SJCRH30 (cell line): Measurements from ENCODE around the gene SKP1. TPM values are rescaled to one million over a fixed set of nuclear protein-coding genes. Genes with fewer than 3 reads are reported as not detected.

ENCODE experiments used
- DNase-seq, 2 experiments: peaks; one replicate each; pipeline ENCODE4 v3.0.0-alpha.2; 2015 to 2020
- H3K27ac ChIP-seq: fragments of 250-450 bp; sonication (Bioruptor Pico); 2 replicates; pipeline ENCODE4 v1.5.1; 2020; ENCODE audit warnings: mild to moderate bottlenecking, moderate library complexity
- H3K27me3 ChIP-seq: fragments of 250-450 bp; sonication (Bioruptor Pico); 2 replicates; pipeline ENCODE4 v1.5.1; 2020; ENCODE audit warnings: mild to moderate bottlenecking, moderate library complexity
- H3K36me3 ChIP-seq: fragments of 250-450 bp; sonication (Bioruptor Pico); 2 replicates; pipeline ENCODE4 v1.5.1; 2020; ENCODE audit warnings: mild to moderate bottlenecking, moderate library complexity
- H3K4me1 ChIP-seq: fragments of 250-450 bp; sonication (Bioruptor Pico); 2 replicates; pipeline ENCODE4 v1.5.1; 2020; ENCODE audit warnings: mild to moderate bottlenecking, moderate library complexity
- H3K4me3 ChIP-seq: fragments of 250-450 bp; sonication (Bioruptor Pico); 2 replicates; pipeline ENCODE4 v1.5.1; 2020; ENCODE audit warnings: mild to moderate bottlenecking, moderate library complexity
- H3K9me3 ChIP-seq: fragments of 250-450 bp; sonication (Bioruptor Pico); replicated peaks from 2 replicates; pipeline ENCODE4 v1.5.1; 2020; ENCODE audit warnings: mild to moderate bottlenecking, moderate library complexity
- total RNA-seq: library from RNA; depleted of rRNA; stranded (reverse); fragments of >200 nt; shearing (Covaris generic); gene quantifications from 2 replicates; pipeline ENCODE4 v1.2.3, GENCODE V29; 2014; rRNA removed

SKP1 gene
- total RNA-seq, 1 experiment from 2014 or later, result 631 TPM

- H3K27me3 ChIP-seq, result 0 out of 2 replicates have a peak, but pooled peaks cover 6% of the 10 kb centered on the region
- no peaks in the 10 kb centered on the region for H3K36me3 ChIP-seq
- H3K4me1 ChIP-seq, result 0 out of 2 replicates have a peak, but pooled peaks cover 4% of the 10 kb centered on the region
- H3K4me3 ChIP-seq, result no peak overlapping the region
- H3K27ac ChIP-seq, result no peak overlapping the region
- no peaks in the 10 kb centered on the region for H3K9me3 ChIP-seq
- no peak for DNase-seq
These were observed 69.6 kb downstream of the SKP1 start for GRCh38 chr5:134106991-134107701.

GRCh38 chr5:134103998-134104654, 72.6 kb downstream of the SKP1 start:
- DNase-seq, result no peak

GRCh38 chr5:134103397-134103796, 73.4 kb downstream of the SKP1 start:
- Histone ChIP-seq H3K27me3 (peaks cover 3% of the 10 kb centered on the region; the same call in 1 of the 2 replicates), H3K4me1 (no peaks in the 10 kb centered on the region), H3K36me3 (no peaks in the 10 kb centered on the region)

More at GRCh38 chr5:134103998-134104654, 72.6 kb downstream of the SKP1 start:
- Histone ChIP-seq H3K4me1 (no peaks in the 10 kb centered on the region), H3K4me3 (no peak overlapping the region), H3K27ac (no peak overlapping the region), H3K27me3 (peaks cover 2% of the 10 kb centered on the region; the same call in 1 of the 2 replicates), H3K36me3 (no peaks in the 10 kb centered on the region), H3K9me3 (no peaks in the 10 kb centered on the region)

GRCh38 chr5:134101686-134102439, 74.9 kb downstream of the SKP1 start:
- DNase-seq, result peak; percentile 60 to 77
- no peaks in the 10 kb centered on the region for H3K4me1 ChIP-seq
- H3K27ac ChIP-seq, result no peak overlapping the region
- H3K9me3 ChIP-seq, result no peaks in the 10 kb centered on the region
- H3K27me3 ChIP-seq, result peaks cover 5% of the 10 kb centered on the region; the same call in 1 of the 2 replicates
- H3K4me3 ChIP-seq, result no peak overlapping the region
- no peaks in the 10 kb centered on the region for H3K36me3 ChIP-seq

More at GRCh38 chr5:134103397-134103796, 73.4 kb downstream of the SKP1 start:
- Histone ChIP-seq H3K27ac (no peak overlapping the region), H3K9me3 (no peaks in the 10 kb centered on the region), H3K4me3 (no peak overlapping the region)
- DNase-seq, result no peak

- no peak for DNase-seq
- peaks cover 5% of the 10 kb centered on the region; the same call in 1 of the 2 replicates for H3K27me3 ChIP-seq
- H3K4me1 ChIP-seq, result no peaks in the 10 kb centered on the region
- H3K9me3 ChIP-seq, result no peaks in the 10 kb centered on the region
- no peak overlapping the region for H3K4me3 ChIP-seq
- H3K36me3 ChIP-seq, result no peaks in the 10 kb centered on the region
- no peak overlapping the region for H3K27ac ChIP-seq
These were observed 76.3 kb downstream of the SKP1 start for GRCh38 chr5:134100283-134101091.

GRCh38 chr5:134099939-134100282, 76.8 kb downstream of the SKP1 start:
- no peak overlapping the region for H3K4me3 ChIP-seq
- no peaks in the 10 kb centered on the region for H3K9me3 ChIP-seq
- no peak for DNase-seq
- H3K27ac ChIP-seq, result no peak overlapping the region
- H3K27me3 ChIP-seq, result peaks cover 3% of the 10 kb centered on the region; the same call in 1 of the 2 replicates
- no peaks in the 10 kb centered on the region for H3K4me1 ChIP-seq
- no peaks in the 10 kb centered on the region for H3K36me3 ChIP-seq

- Histone ChIP-seq H3K27me3 (peaks cover 3% of the 10 kb centered on the region; the same call in 1 of the 2 replicates), H3K4me3 (no peak overlapping the region), H3K36me3 (no peaks in the 10 kb centered on the region), H3K4me1 (no peaks in the 10 kb centered on the region), H3K9me3 (no peaks in the 10 kb centered on the region), H3K27ac (no peak overlapping the region)
- no peak for DNase-seq
These were observed 77.4 kb downstream of the SKP1 start for GRCh38 chr5:134099288-134099872.

Other genes starting within 250 kb of the SKP1 start
- 78.3 and 82.3 TPM in 2 replicates for gene C5orf15, start 208.3 kb downstream of the SKP1 start, total RNA-seq
- 324 and 340 TPM in 2 replicates for gene VDAC1, start 172.0 kb downstream of the SKP1 start, total RNA-seq
- 1.8 and 2.4 TPM in 2 replicates for gene TCF7, start 62.3 kb downstream of the SKP1 start, total RNA-seq
- gene PPP2CA, start 49.1 kb upstream of the SKP1 start, total RNA-seq, result 163 and 179 TPM in 2 replicates
- 1.4 and 2.5 TPM in 2 replicates for gene CDKL3, start 190.2 kb upstream of the SKP1 start, total RNA-seq
- gene UBE2B, start 194.6 kb upstream of the SKP1 start, total RNA-seq, result 49.4 and 53.3 TPM in 2 replicates
- 51.3 and 62.4 TPM in 2 replicates for gene CDKN2AIPNL, start 234.9 kb upstream of the SKP1 start, total RNA-seq